ENCODE results near the gene C3orf20. TPM values are rescaled to one million over a fixed set of nuclear protein-coding genes. Genes with fewer than 3 reads are reported as not detected.

C3orf20 gene
- total RNA-seq, 1 experiment from 2014 or later = not detected

DNA sequence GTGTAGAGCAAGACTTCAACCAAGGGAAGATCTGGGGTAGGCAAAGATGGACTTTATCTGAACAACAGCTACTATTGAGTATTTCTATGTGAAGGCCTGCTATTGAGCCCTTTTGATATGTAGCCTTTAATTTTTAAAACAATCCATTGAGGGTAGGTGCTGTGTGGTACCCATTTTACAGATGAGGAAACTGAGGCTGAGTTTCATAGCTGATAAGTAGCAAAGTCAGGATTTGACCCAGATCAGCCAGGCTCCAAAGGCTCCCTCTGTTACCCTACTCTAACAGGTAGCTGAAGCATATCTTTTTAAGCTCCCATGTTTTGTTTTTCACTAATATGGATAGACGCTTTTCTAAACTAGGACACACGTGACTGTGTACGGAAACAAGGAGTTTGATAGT lies 141.4 kb downstream of the C3orf20 start:
- Histone ChIP-seq H3K27me3 (ENCODE audit: control insufficient read depth, insufficient read depth, low read length) (peaks cover 11% of the 10 kb centered on the region), H3K9me3 (ENCODE audit: control insufficient read depth, insufficient read depth, low read depth, low read length) (no peaks in the 10 kb centered on the region)

DNA sequence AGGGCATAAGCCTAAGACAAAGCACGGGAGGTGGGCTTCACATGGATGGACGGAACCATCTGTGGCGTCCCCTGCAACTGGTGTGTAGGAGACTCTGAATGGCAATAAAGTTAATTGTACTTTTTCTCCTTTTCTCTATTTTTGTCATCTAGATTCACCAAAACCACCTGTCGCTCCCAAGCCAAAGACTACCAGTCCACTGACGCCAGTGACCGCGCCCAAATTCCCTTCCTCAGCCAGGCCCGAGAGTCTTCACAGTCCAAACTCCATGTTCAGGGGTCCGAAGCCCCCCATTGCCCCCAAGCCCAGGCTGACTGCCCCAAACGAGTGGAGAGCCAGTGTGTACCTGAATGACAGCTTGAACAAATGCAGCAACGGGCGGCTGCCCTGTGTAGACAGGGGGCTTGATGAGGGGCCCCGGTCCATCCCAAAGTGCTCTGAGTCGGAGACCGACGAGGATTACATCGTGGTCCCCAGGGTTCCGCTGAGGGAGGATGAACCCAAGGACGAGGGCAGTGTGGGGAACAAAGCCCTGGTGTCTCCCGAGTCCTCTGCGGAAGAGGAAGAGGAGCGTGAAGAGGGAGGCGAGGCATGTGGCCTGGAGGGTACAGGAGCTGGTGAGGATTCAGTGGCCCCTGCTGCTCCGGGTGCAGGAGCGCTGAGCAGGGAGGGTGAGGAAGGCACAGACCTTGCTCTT lies 144.0 kb downstream of the C3orf20 start, which contains the start of gene FGD5:
Gene FGD5, plus strand, starts transcription at position 159 of the 697 bp plus-strand sequence. Its CDS starts 110 bp downstream, at position 269.
- ChIA-PET POLR2A (no interaction called here), CTCF (no interaction called here)
- intact Hi-C loops (cut with micrococcal nuclease; ENCODE audit: unreplicated experiment) = no loop called here
- TF ChIP-seq, protein P1, sequence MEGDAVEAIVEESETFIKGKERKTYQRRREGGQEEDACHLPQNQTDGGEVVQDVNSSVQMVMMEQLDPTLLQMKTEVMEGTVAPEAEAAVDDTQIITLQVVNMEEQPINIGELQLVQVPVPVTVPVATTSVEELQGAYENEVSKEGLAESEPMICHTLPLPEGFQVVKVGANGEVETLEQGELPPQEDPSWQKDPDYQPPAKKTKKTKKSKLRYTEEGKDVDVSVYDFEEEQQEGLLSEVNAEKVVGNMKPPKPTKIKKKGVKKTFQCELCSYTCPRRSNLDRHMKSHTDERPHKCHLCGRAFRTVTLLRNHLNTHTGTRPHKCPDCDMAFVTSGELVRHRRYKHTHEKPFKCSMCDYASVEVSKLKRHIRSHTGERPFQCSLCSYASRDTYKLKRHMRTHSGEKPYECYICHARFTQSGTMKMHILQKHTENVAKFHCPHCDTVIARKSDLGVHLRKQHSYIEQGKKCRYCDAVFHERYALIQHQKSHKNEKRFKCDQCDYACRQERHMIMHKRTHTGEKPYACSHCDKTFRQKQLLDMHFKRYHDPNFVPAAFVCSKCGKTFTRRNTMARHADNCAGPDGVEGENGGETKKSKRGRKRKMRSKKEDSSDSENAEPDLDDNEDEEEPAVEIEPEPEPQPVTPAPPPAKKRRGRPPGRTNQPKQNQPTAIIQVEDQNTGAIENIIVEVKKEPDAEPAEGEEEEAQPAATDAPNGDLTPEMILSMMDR (IDR thresholded peaks at IDR 0.05) = no peak
- TF ChIP-seq POLR2AphosphoS5 (IDR thresholded peaks at IDR 0.05; ENCODE audit: low read depth, low read length) (no peak), SIN3A (IDR thresholded peaks at IDR 0.05; ENCODE audit: borderline replicate concordance, insufficient read depth, low read depth, low read length) (no peak), TCF7L2 (IDR thresholded peaks at IDR 0.05; ENCODE audit: low read depth, low read length) (no peak)
- TF ChIP-seq, protein P2, sequence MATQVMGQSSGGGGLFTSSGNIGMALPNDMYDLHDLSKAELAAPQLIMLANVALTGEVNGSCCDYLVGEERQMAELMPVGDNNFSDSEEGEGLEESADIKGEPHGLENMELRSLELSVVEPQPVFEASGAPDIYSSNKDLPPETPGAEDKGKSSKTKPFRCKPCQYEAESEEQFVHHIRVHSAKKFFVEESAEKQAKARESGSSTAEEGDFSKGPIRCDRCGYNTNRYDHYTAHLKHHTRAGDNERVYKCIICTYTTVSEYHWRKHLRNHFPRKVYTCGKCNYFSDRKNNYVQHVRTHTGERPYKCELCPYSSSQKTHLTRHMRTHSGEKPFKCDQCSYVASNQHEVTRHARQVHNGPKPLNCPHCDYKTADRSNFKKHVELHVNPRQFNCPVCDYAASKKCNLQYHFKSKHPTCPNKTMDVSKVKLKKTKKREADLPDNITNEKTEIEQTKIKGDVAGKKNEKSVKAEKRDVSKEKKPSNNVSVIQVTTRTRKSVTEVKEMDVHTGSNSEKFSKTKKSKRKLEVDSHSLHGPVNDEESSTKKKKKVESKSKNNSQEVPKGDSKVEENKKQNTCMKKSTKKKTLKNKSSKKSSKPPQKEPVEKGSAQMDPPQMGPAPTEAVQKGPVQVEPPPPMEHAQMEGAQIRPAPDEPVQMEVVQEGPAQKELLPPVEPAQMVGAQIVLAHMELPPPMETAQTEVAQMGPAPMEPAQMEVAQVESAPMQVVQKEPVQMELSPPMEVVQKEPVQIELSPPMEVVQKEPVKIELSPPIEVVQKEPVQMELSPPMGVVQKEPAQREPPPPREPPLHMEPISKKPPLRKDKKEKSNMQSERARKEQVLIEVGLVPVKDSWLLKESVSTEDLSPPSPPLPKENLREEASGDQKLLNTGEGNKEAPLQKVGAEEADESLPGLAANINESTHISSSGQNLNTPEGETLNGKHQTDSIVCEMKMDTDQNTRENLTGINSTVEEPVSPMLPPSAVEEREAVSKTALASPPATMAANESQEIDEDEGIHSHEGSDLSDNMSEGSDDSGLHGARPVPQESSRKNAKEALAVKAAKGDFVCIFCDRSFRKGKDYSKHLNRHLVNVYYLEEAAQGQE (IDR thresholded peaks at IDR 0.05; ENCODE audit: insufficient read depth in 1 of 2, low read depth in 2 of 2, low read length in 1 of 2) = no peak
- in situ Hi-C loops (cut with HindIII; ENCODE audit: low pct_unique_long_range_greater_than_20kb, low sequenced_read_pairs) = no loop called here
- no TSS peak for BruUV-seq (replicated peaks)
- H3K4me3 ChIP-seq (ENCODE audit: low read depth in 2 of 2, low read length in 2 of 2) = no peak within 1 kb of the TSS
- no peaks in the 10 kb centered on the region for H3K4me1 ChIP-seq (ENCODE audit: control insufficient read depth, insufficient read depth, low read length)
- no peak within 1 kb of the TSS for H3K27ac ChIP-seq (ENCODE audit: low read length)
- peaks cover 9% of the 10 kb centered on the region for H3K27me3 ChIP-seq (ENCODE audit: control insufficient read depth, insufficient read depth, low read length)
- H3K9me3 ChIP-seq (ENCODE audit: control insufficient read depth, insufficient read depth, low read depth, low read length) = no peaks in the 10 kb centered on the region
- no peaks in the 10 kb centered on the region for H3K36me3 ChIP-seq (ENCODE audit: control insufficient read depth, insufficient read depth, low read length)
- DNase-seq (ENCODE audit: low read depth, low spot score) (no peak), ATAC-seq (no peak)

More for the DNA sequence above, 141.4 kb downstream of the C3orf20 start:
- CTCF ChIA-PET = no interaction called here
- POLR2A ChIA-PET = no interaction called here
- in situ Hi-C loops (cut with HindIII; ENCODE audit: low pct_unique_long_range_greater_than_20kb, low sequenced_read_pairs) = no loop called here
- no peak overlapping the region for H3K27ac ChIP-seq (ENCODE audit: low read length)
- intact Hi-C loops (cut with micrococcal nuclease; ENCODE audit: unreplicated experiment) = no loop called here
- BruUV-seq (replicated peaks) = no TSS peak
- H3K36me3 ChIP-seq (ENCODE audit: control insufficient read depth, insufficient read depth, low read length) = no peaks in the 10 kb centered on the region
- no peak overlapping the region for H3K4me3 ChIP-seq (ENCODE audit: low read depth in 2 of 2, low read length in 2 of 2)
- DNase-seq (ENCODE audit: low read depth, low spot score) (no peak), ATAC-seq (no peak)
- H3K4me1 ChIP-seq (ENCODE audit: control insufficient read depth, insufficient read depth, low read length) = no peaks in the 10 kb centered on the region
- no peak for TF ChIP-seq TCF7L2 (IDR thresholded peaks at IDR 0.05; ENCODE audit: low read depth, low read length)
- TF ChIP-seq, protein P1 (IDR thresholded peaks at IDR 0.05) = no peak
- TF ChIP-seq SIN3A (IDR thresholded peaks at IDR 0.05; ENCODE audit: borderline replicate concordance, insufficient read depth, low read depth, low read length) = no peak
- TF ChIP-seq, protein P2 (IDR thresholded peaks at IDR 0.05; ENCODE audit: insufficient read depth in 1 of 2, low read depth in 2 of 2, low read length in 1 of 2) = no peak
- TF ChIP-seq POLR2AphosphoS5 (IDR thresholded peaks at IDR 0.05; ENCODE audit: low read depth, low read length) = no peak
